Epithelial cell of prostate (primary cell): ENCODE measurements around the gene ADARB2.
A peak's percentile ranks its signal among the peaks of the same experiment; 100 is the strongest.

ENCODE experiments used
- DNase-seq: peaks from one replicate; pipeline ENCODE4 v3.0.0-alpha.2; 2011; ENCODE audit warnings: low read depth, low spot score
- H3K27ac ChIP-seq: fragments of 450-650 bp; 2 replicates; pipeline ENCODE4 v1.5.1; 2017; ENCODE audit warnings: mild to moderate bottlenecking

The ADARB2 gene

DNA sequence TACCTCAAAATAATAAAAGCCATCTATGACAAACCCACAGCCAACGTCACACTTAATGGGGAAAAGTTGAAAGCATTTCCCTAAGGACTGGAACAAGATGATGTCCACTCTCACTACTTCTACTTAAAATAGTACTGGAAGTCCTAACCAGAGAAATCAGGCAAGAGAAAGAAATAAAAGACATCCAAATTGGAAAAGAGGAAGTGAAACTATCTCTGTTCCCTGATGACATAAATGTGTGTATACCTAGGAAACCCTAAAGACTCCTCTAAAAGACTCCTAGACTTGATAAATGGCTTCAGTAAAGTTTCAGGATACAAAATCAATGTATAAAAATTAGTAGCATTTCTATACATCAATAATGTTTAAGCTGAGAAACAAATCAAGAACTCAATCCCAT is 367.0 kb downstream of the ADARB2 start:
- no peak for DNase-seq
- H3K27ac ChIP-seq = no peak overlapping the region

DNA sequence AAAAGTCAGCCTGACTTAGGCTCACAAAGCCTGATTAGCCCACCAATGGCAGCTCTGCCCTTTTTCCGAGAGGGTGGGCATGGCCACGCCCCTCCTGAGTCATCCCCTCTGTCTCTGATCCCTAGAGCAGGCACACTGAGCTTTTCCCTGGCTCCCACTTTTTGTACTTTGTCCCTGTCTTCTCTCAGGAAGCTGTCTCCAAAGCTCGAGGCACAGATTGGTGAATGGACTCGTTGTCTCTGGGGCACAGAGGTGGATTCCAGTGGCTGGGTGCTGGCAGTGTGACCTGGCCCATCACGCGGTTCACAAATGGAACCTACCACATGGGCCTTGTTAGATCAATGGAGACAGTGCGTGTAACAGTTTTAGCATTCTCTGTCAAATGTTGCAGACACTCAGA is 367.7 kb downstream of the ADARB2 start:
- no peak for DNase-seq
- no peak overlapping the region for H3K27ac ChIP-seq

DNA sequence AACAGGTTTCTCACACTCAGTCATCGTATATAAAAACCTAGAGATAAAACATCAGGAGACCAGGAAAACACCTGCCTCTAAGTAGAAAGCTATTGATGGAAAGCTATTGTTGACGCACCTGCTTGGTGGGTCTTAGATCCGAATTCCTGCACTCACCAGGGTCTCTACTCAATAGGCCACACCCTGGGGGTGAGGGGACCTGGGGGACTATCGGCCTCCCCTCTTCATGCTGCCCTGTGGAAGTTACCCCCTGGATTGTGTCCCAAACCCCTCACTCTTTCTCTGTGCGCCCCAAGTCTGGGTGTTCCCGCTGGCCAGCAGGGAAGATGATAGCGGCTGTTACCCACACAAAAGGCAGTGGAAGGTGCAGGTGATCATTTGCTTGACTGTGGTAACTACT is 368.1 kb downstream of the ADARB2 start:
- no peak overlapping the region for H3K27ac ChIP-seq
- no peak for DNase-seq

DNA sequence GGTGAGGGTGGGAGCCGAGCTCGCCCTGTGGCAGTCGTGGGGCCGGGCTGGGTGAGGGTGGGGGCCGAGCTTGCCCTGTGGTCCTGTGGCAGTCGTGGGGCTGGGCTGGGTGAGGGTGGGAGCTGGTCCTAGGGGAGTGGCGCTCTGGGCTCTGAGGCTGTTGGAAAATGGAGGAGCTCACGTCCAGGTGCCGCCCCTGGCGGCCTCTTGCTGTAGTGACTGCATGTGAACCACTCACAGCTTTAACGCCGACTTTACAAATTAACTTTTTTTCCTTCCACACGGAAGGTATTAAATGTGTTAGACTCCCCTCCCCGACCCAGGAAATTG is 368.5 kb downstream of the ADARB2 start:
- no peak overlapping the region for H3K27ac ChIP-seq
- no peak for DNase-seq

DNA sequence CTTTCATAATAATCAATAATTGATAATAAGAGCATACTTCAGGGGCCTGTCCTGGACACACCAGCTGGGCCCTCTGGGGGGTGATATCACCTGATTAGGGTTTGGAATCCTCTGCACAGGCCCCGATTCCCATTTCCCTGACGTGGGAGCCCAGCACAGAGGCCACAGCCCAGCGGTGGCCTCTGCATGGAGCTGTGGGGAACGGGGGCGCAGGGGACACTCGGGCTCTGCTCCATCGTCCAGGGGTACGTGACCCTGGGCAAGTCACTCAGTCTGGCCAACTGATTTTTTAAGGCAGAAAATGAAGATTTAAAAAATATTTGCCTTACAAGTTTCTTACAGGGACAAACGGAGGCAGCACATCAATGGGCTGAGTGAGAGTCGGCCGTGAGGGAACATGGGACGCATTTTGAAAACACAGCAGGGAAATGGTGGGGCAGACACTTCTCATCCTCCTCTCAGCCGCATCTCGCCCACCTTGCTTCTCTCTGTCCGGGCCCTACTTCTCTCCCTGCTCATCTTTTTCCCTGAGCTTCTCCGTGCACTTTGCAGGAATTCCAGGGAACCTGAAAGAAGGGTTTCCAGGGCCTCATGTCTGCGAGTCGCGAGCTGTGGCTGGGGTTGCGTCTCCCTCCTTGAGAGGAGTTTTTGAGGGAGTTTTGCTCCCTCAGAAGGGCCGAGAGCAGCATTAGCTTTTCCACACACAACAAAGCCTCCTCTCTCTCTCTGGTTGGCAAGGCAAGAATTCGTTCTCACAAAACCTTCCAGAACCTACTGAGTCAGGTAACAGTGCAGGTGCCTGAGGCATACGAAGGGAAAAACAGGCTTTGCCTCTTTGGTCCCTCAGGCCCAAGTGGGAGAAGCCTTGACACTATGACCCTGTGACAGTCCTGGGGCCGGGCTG is 369.1 kb downstream of the ADARB2 start:
- no peak for DNase-seq
- H3K27ac ChIP-seq = no peak overlapping the region

DNA sequence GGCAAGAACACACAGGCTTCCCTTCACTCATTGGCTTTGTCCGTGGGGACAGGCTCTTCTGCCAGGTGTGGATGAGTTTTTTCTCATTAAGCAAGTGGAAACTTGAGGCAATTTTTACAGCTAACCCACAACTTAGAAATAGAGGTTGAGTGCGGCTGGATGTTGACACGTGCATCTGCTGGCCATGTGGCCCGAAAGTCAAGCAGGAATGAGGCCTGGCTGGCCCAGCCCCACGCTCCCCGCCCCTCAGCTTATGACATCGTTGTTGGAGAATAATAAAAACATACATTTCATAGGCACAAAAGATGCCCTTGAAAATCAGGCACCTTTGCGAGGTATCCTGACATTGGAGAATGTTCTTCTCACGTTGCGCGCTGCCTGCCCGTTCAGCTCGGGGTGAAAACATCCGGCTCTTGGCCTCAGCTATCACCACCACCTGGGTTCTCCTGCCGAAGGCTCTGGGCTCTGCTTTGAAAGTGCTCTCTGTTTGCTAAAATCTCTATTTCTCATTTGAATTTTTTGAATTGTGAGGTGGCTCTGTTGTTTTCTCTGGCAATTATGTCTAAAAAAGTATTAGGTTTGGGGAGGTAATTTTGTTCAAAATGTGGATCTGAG is 370.4 kb downstream of the ADARB2 start:
- DNase-seq = no peak
- no peak overlapping the region for H3K27ac ChIP-seq

DNA sequence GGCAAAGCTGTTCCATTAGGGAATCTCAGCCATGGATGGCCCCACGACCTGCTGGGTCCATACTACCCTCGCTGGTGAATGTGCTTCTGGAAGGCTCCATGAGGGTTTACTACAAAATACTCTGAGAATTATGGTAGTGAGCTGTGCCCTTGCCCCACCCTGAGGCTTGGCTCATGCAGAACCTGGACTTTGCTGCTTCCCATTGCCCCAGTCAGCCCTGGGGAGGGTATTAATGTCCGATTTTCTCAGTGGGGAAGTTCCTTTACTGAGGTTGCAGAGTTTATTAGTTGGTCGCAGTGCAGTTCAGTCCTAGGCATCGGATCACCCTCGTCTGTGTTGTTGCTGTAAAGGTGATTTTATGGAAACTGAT is 371.0 kb downstream of the ADARB2 start:
- no peak overlapping the region for H3K27ac ChIP-seq
- DNase-seq = no peak

DNA sequence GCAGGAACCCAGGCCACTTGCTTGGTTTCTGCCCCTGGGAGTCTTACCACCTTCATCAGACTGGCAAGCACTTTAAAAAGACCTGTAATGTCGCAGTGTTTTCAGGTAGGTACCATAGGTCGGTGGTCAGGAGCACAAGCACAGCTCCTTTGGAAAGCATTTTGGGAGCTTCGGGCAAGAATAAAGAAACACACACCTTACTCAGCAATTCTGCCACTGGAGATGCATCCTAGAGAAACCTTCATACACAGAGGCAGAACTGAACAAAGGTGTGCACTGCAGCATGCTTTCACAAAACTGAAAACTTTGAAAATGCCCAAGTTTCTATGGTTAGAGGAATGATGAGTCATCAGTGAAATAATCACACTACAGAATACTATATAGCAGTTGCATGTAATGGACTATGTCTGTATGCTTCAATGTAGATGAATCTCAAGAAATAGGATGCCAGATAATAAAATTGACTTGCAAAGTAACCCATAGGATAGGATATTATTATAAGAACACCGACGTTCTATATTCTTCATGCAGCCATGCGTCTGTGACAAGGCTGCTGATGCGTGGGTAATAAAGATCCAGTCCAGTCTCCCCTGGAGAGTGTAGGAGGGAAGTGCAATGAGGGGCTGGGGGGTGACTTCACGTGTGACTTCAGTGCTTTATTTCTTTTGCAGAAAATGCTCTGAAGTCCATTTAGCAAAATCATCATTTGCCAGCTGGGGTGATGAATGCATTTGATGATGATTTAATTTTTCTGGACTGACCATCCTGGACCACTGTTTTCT is 371.6 kb downstream of the ADARB2 start:
- no peak overlapping the region for H3K27ac ChIP-seq
- DNase-seq = no peak

DNA sequence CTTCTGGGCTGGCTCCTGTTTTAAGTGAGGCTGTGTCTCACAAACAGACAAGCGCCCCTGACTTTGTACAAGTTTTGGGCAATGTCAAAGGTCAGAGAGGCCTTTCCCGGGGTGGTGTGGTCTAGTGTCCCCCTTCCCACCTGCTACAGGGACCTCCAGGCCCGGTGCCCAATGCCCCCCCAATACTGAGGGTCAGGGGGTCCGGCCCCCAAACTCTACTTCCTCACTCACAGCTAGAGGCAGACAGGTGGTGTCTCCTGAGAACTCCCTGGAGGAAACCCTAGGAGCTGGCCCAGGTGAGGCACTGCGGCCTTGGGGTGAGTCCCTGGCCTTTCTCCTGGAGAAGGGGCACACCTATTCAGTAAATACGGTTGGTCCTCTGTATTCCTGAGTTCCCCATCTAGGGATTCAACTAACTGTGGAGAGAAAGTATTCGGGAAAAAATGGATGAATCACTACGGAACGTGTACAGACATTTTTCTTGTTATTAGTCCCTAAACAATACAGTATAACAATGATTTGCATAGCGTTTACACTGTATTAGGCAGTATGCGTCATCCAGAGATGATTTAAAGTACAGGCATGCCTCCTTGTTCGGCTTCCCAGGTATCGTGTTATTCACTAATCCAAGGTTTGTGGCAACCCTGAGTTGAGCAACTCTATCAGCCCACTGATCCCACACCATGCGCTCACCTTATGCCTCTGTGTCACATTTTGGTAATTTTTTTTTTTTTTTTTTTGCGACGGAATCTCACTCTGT is 373.0 kb downstream of the ADARB2 start:
- H3K27ac ChIP-seq = peak overlapping the region; percentile 10
- DNase-seq = peak; percentile 8

DNA sequence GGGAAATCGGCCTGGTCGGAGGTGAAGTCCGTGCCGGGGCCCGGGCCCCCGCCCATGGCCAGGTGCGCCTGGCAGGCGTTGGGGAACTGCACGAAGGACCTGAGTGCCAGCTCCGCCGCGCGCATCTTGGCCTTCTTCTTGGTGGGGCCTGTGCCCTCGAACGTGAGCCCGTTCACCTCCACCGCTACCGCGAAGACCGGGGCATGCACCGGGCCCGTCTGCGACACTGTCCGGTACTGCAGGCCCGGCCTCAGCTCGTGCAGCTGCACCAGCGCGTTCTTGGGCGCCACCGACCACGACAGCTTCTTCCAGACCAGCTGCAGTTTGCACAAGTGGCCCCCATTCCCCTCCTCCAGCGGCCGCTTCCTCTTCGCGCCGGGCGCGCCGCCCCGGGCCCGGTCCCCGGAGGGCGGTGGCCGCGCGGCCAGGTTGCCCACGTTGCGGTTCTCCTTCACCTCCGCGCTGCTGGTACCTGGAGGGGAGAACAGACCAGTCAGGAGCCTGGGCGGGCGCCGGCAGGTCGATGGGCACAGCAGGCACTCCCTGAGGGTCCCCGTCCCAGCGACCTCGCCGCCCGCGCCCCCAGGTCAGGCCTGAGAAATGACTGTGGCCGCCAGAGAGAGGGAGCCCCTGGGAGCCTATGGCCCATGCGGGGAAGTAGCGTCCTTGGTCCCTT is 373.7 kb downstream of the ADARB2 start:
- no peak for DNase-seq
- H3K27ac ChIP-seq = no peak overlapping the region

DNA sequence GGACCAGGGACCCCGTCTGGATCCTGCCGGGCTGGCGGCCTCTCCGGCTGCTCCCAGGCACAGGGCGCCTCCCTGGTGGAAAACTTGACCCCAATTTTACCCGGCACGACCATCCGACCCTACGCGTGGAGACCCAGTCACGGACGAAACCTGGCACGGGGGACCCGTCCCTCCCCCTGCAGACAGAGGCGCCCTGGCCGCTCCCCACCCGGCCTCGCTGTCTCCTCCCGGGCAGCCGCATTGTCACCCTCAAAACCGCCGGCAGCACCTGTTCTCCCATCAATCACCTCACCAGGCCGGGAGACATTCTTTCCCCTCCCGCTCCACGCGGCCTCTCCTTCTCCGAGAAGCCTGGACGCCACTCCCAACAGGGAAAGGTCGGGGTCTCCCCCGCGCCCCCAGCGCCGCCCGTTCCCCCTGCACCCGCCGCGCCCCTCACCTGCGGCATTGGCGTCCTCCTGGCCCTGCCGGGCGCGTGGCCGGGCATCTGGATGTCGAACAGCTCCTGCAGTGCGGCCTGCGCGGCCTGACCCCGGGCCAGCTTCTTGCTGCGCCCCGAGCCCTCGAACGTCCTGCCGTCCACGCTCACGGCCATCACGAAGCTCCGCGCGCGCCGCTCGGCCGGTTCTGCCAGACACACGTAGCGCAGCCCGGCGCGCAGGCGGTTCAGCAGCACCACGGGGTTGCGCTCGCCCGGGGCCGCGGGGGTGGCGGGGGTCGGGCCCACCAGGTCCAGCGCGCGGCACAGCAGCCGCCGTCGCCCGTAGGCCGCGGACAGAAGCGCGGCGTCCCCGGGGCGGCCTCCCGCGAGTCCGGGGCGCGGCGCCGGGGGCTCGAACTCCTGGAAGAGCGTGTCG is 374.5 kb downstream of the ADARB2 start:
- no peak overlapping the region for H3K27ac ChIP-seq
- no peak for DNase-seq

DNA sequence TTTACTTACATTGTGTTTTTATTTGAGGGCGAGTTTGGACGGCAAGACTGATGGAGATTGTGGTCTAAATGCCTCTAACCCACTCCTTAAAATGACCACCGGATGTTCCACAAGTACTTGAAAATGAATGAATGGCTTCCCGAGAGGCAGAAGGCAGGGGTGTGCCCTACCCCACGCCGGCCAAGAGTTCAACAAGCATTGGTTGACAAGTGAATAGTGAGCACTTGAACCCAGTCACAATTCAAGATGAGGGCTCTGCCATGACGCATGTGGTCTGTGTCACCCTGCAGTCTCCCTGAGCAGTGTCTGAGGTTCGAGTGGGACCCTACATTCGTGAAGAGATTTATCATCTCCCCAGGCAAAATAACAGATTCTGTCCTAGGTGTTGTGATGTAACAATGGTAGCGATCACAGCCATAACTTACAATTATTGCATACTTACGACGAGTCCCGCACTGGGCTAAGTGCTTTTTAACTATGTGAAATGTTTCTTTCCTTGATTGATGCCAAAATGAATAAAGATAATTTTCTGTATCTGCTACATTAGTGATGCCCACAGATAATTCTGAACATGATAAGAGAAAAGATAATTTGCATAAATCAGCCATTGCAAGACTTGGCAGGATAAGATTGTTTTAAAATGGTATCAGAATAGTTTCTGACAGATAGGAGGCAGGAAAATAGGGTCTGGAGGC is 375.8 kb downstream of the ADARB2 start:
- DNase-seq = no peak
- H3K27ac ChIP-seq = no peak overlapping the region

DNA sequence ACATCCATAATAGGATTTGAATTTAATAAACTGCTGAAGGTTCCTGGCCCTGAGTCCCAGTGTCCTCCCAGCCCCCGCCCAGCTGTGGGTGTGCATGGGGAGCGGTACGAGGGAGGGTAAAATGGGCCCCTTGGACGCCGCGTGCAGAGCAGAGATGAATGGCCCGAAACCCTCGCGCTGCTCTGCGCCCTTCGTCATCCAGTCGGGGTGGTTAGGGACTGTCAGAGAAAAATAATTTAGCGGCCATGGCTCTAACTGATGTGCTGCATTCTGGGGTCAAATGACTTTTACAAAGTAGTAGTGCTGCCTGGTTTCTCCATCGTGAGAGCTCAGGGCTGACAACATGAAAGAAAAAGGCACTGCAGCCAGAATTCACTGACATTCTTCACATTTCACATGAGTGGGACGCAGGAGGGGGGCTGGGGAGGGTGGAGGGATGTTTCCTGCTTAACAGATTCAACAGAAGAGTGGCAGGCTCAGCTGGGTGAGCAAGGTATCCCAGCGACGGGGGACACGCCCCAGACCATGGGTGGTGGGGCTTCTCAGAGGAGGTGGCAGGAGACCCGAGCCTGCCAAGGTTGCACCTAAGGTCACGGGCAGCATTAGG is 376.7 kb downstream of the ADARB2 start:
- DNase-seq = no peak
- H3K27ac ChIP-seq = no peak overlapping the region

DNA sequence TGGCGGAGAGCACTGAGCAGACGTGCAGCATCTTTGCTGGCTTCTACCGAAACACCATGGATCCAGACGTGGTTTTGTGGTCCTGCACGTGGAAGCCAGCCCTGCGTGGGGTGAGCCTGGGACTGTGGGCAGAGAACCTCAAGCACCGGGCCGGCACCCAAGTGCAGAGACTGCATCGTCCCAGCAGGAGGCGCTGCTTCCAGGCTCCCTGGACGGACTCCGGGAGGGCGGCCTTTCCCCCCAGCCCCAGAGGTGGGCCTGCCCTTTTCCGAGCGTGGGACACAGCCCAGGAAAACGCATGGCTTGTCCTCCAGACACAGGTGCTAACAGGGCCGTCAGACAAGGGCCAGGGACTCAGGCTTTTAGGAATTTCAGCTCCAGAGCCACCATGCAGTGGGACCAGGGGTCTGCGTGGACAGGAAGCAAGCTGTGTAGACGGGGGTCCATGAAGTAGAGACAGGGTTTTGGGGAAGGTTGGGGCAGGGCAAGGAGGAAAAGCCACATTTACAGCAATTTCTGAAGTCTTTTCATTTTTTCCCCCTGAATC is 377.2 kb downstream of the ADARB2 start:
- DNase-seq = no peak
- no peak overlapping the region for H3K27ac ChIP-seq

DNA sequence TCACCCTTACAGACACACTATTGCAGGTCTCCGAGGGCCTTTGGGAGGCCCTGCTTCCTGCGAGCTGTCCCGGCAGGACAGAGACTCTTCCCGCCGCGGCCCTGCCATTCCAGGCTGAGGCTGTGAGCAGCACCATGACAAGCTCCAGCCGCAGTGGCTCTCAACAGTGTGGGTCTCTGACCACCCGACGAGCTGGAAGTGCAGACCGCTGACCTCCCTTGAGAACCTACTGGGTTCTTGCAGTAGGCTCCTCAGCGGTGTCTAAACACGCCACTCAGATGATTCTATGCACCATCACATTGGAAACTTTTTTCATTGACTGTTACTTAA is 377.7 kb downstream of the ADARB2 start:
- peak overlapping the region; percentile 32 for H3K27ac ChIP-seq
- DNase-seq = no peak

DNA sequence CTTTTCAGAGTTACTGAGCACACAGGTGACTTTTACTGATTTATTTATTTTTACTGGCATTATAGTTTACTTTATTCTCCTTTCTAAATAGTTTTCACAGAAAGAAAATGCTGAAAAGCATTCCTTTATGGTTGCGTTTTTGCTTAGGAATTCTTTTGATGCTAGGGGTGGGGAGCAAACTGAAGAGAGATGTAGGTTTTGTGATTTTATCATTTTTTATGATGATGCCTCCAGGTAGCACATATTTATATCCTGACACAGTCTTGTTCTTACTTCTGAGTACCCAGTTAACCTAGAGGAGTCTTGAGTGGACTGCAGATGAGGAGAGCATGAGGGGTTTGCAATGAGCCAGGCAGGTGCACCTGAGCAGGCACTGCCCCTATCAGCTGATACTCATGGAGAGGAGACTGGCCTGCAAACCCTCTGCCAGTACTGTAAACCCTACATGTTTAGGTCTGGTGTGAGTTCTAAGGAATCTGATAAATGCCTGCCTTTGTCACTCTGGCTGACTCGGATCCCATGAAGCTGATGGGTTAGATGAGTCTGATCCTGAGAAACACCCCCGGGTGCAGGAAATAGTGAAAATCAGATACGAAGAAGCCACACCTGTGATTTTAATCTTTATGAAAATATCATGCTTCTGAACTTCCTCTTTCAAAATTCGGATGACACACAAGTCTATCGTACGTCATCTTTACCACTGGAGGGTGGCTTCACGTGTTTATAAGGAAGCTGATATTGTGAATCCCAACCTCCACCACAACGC is 378.3 kb downstream of the ADARB2 start:
- H3K27ac ChIP-seq = peak overlapping the region; percentile 32
- DNase-seq = peak; percentile 39

DNA sequence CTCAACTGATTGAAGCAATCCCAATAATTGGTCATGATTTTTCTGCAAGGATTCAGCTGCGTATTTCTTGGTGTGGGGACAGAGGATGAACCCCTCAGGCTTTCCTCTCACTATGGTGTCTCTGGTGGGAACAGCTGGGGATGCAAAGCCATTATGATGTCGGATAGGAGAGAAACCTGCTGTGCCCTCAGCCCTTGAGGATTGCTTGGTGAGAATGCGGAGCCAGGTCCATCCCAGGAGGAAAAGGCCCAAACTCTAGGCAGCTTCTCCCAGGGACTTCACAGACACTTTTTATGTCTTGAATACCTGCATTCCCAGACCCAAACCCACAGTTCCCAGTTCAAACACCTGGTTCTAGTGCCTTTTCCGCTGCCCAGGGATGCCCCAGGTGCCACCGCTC is 379.2 kb downstream of the ADARB2 start:
- DNase-seq = no peak
- H3K27ac ChIP-seq = no peak overlapping the region
